ENCODE measurements around the gene HPS4.

- TF ChIP-seq CTCF (IDR thresholded peaks at IDR 0.05 in 4 of 5, conservative IDR thresholded peaks at IDR 0.05 in 1 of 5) (no peak), POLR2A (IDR thresholded peaks at IDR 0.05) (no peak)
These were observed 18.4 kb upstream of the HPS4 start for GRCh38 chr22:26501996-26502395.
